ENCODE data around the gene INPP4A. TPM values are rescaled to one million over a fixed set of nuclear protein-coding genes. Genes with fewer than 3 reads are reported as not detected.

INPP4A gene
- polyA plus RNA-seq, 1 donor from 2014 or later = 51.4 TPM

- Histone ChIP-seq H3K27ac (ENCODE audit: low read length) (no peak overlapping the region), H3K9me3 (ENCODE audit: low read length) (no peaks in the 10 kb centered on the region), H3K9me2 (ENCODE audit: insufficient read depth, low read length) (no peaks in the 10 kb centered on the region), H3K4me3 (ENCODE audit: low read length) (no peak overlapping the region), H3K4me2 (ENCODE audit: low read length) (no peak overlapping the region), H3K79me2 (replicated peaks; ENCODE audit: insufficient read depth, low read length) (no peaks in the 10 kb centered on the region), H2AFZ (ENCODE audit: low read depth, low read length) (no peak overlapping the region), H3K27me3 (ENCODE audit: insufficient read depth, low read depth, low read length) (no peaks in the 10 kb centered on the region), H3K9ac (ENCODE audit: low read length) (no peak overlapping the region), H4K20me1 (ENCODE audit: insufficient read depth) (no peaks in the 10 kb centered on the region), H3K36me3 (ENCODE audit: insufficient read depth, low read length) (no peaks in the 10 kb centered on the region), H3F3A (ENCODE audit: insufficient read depth, low read length, poor library complexity, severe bottlenecking) (no peaks in the 10 kb centered on the region)
- no peak for TF ChIP-seq EZH2 (IDR thresholded peaks at IDR 0.05; ENCODE audit: borderline replicate concordance, insufficient read depth, low read length, poor library complexity, severe bottlenecking)
- TF ChIP-seq RAD21 (conservative IDR thresholded peaks at IDR 0.05) = no peak
- TF ChIP-seq SMC3 (conservative IDR thresholded peaks at IDR 0.05; ENCODE audit: poor library complexity) = no peak
- no peak for TF ChIP-seq MXI1 (conservative IDR thresholded peaks at IDR 0.05; ENCODE audit: poor library complexity, severe bottlenecking)
- no peak for TF ChIP-seq EP300 (conservative IDR thresholded peaks at IDR 0.05; ENCODE audit: poor library complexity, severe bottlenecking)
- TF ChIP-seq TAF1 (IDR thresholded peaks at IDR 0.05; ENCODE audit: low read depth) = no peak
- no peak for TF ChIP-seq CTCF (IDR thresholded peaks at IDR 0.05; ENCODE audit: poor library complexity, severe bottlenecking)
- TF ChIP-seq, protein P1, sequence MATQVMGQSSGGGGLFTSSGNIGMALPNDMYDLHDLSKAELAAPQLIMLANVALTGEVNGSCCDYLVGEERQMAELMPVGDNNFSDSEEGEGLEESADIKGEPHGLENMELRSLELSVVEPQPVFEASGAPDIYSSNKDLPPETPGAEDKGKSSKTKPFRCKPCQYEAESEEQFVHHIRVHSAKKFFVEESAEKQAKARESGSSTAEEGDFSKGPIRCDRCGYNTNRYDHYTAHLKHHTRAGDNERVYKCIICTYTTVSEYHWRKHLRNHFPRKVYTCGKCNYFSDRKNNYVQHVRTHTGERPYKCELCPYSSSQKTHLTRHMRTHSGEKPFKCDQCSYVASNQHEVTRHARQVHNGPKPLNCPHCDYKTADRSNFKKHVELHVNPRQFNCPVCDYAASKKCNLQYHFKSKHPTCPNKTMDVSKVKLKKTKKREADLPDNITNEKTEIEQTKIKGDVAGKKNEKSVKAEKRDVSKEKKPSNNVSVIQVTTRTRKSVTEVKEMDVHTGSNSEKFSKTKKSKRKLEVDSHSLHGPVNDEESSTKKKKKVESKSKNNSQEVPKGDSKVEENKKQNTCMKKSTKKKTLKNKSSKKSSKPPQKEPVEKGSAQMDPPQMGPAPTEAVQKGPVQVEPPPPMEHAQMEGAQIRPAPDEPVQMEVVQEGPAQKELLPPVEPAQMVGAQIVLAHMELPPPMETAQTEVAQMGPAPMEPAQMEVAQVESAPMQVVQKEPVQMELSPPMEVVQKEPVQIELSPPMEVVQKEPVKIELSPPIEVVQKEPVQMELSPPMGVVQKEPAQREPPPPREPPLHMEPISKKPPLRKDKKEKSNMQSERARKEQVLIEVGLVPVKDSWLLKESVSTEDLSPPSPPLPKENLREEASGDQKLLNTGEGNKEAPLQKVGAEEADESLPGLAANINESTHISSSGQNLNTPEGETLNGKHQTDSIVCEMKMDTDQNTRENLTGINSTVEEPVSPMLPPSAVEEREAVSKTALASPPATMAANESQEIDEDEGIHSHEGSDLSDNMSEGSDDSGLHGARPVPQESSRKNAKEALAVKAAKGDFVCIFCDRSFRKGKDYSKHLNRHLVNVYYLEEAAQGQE (IDR thresholded peaks at IDR 0.05; ENCODE audit: borderline replicate concordance) = no peak
- TF ChIP-seq POLR2AphosphoS5 (IDR thresholded peaks at IDR 0.05) = no peak
Measured at GRCh38 chr2:98426771-98427170, 17.9 kb upstream of the INPP4A start.

DNA sequence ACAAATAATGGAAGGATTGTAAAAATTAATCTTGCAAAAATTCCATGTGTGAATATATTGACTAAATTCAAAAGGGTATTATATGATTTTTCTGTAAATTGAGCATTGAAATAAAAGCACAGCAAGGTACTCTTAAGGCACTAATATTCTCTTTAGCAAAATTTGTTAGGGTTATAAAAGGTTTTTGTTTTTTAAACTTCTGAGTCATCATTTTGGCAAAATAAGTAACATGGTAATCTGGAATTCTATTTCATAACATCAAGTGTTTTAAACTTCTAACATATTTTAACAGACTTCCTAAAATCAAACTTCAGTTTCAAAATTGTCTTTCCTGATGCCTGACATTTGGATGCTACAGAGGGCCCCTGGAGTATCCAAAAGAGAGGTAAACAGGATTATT is 12.5 kb upstream of the INPP4A start:
- Histone ChIP-seq H3K27ac (ENCODE audit: low read length) (no peak overlapping the region), H3K9me2 (ENCODE audit: insufficient read depth, low read length) (no peaks in the 10 kb centered on the region), H3K9ac (ENCODE audit: low read length) (no peak overlapping the region), H3K9me3 (ENCODE audit: low read length) (no peaks in the 10 kb centered on the region), H3K4me2 (ENCODE audit: low read length) (no peak overlapping the region), H3K27me3 (ENCODE audit: insufficient read depth, low read depth, low read length) (no peaks in the 10 kb centered on the region), H3K4me3 (ENCODE audit: low read length) (no peak overlapping the region), H3F3A (ENCODE audit: insufficient read depth, low read length, poor library complexity, severe bottlenecking) (no peaks in the 10 kb centered on the region), H3K36me3 (ENCODE audit: insufficient read depth, low read length) (no peaks in the 10 kb centered on the region), H3K79me2 (replicated peaks; ENCODE audit: insufficient read depth, low read length) (no peaks in the 10 kb centered on the region), H2AFZ (ENCODE audit: low read depth, low read length) (no peak overlapping the region), H4K20me1 (ENCODE audit: insufficient read depth) (no peaks in the 10 kb centered on the region)
- TF ChIP-seq MXI1 (conservative IDR thresholded peaks at IDR 0.05; ENCODE audit: poor library complexity, severe bottlenecking) (no peak), SMC3 (conservative IDR thresholded peaks at IDR 0.05; ENCODE audit: poor library complexity) (no peak), TAF1 (IDR thresholded peaks at IDR 0.05; ENCODE audit: low read depth) (no peak), RAD21 (conservative IDR thresholded peaks at IDR 0.05) (no peak), CTCF (IDR thresholded peaks at IDR 0.05; ENCODE audit: poor library complexity, severe bottlenecking) (no peak), EP300 (conservative IDR thresholded peaks at IDR 0.05; ENCODE audit: poor library complexity, severe bottlenecking) (no peak), POLR2AphosphoS5 (IDR thresholded peaks at IDR 0.05) (no peak), EZH2 (IDR thresholded peaks at IDR 0.05; ENCODE audit: borderline replicate concordance, insufficient read depth, low read length, poor library complexity, severe bottlenecking) (no peak)
- TF ChIP-seq, protein P1 (IDR thresholded peaks at IDR 0.05; ENCODE audit: borderline replicate concordance) = no peak
